Esophagus squamous epithelium (tissue), 4 donors: Measurements from ENCODE around the gene CADPS.

ENCODE experiments used
- CTCF ChIP-seq, 6 experiments: fragments of 450-650 bp in 4 of 6; fragments of 200-600 bp in 2 of 6; sonication (generic) in 2 of 6; IDR thresholded peaks; one replicate each; pipeline ENCODE4 v1.5.1; 2016 to 2019; ENCODE audit warnings: antibody characterized with exemption in 6 of 6, mild to moderate bottlenecking in 4 of 6, moderate library complexity in 4 of 6
- POLR2A ChIP-seq, 4 donors: fragments of 450-650 bp; IDR thresholded peaks; one replicate each; pipeline ENCODE4 v1.6.1; 2017; ENCODE audit warnings: antibody characterized with exemption in 4 of 4, mild to moderate bottlenecking in 4 of 4, moderate library complexity in 3 of 4

GRCh38 chr3:62647711-62648110, 227.5 kb downstream of the CADPS start:
- no peak for TF ChIP-seq CTCF (IDR thresholded peaks at IDR 0.05)
- TF ChIP-seq POLR2A (IDR thresholded peaks at IDR 0.05): no peak
